ENCODE data around the gene TMPRSS13.
"Not testable (repeated sequence)": the region's sequence is repeated elsewhere in the genome, so short reads cannot be mapped to it uniquely, and the experiment has no call there.

The TMPRSS13 gene

DNA sequence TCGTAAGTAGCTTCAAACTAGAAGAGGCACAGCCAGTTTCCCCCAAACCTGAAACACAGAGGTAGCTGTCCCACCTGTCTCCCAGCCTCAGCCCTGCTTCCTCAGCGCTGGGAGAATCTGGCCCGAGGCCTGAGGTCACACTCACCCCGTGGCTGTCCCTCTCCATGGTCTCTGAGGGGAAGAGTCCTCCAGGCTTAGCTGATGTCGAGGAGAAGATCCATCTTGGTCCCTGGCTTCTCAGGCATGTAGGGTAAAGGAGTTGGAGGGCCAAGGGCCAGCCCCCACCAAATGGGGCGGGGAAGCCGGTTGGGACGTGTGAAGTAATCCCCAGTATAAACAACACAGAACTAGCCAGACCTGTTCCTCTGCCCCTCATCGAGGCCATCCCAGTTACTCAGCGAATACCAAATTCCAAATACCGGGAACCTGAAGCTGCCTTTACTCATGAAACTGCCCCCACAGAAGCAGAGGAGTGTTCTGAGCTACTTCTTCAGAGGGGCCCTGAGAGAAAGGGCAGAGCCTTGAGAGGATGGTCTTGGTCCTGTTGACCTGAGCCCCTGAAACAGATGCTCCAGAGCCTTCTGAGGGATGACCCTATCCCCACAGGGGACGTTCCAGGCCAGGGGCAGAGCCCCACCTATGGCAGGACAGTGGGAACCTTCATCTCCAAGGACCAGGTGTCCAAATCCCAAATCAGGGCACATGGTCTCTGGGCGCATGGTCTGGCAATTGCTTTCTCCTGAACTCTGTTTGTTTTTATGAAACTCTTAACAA, at the start of gene TMPRSS13:
TMPRSS13 (minus strand) TSS at position 261 of the 774 bp plus-strand sequence; CDS start at position 166, 95 bp downstream.
- no peak for DNase-seq

DNA sequence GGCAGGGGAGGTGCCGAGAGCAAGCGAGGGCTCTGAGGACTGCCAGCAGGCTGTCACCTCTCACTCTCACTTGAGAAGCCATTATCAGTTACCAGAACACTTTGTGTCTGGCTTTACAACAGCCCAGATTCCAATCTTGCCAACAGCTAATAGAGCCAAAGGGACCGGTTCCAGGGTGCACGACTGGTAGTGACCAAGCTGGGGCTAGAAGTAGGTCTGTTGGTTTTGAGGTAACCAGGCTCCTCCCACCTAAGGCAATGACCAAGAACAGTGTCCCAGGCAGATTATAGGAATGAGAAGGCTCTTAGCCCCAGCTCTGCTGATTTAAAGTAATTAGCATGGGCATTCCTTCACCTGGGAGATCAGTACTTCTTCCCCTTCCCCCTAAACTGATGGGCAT, 49.8 kb upstream of the TMPRSS13 start:
- DNase-seq = no peak

DNA sequence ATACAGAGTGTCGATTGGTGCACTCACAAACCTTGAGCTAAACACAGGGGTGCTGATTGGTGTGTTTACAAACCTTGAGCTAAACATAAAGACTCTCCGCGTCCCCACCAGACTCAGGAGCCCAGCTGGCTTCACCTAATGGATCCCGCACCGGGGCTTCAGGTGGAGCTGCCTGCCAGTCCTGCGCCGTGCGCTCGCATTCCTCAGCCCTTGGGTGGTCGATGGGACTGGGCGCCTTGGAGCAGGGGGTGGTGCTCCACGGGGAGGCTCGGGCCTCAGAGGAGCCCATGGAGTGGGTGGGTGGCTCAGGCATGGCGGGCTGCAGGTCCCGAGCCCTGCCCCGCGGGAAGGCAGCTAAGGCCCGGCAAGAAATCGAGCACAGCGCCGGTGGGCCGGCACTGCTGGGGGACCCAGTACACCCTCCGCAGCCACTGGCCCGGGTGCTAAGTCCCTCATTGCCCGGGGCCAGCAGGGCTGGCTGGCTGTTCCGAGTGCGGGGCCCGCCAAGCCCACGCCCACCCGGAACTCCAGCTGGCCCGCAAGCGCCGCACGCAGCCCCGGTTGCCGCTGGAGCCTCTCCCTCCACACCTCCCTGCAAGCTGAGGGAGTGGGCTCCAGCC, 49.2 kb upstream of the TMPRSS13 start:
- not testable (repeated sequence) for DNase-seq

DNA sequence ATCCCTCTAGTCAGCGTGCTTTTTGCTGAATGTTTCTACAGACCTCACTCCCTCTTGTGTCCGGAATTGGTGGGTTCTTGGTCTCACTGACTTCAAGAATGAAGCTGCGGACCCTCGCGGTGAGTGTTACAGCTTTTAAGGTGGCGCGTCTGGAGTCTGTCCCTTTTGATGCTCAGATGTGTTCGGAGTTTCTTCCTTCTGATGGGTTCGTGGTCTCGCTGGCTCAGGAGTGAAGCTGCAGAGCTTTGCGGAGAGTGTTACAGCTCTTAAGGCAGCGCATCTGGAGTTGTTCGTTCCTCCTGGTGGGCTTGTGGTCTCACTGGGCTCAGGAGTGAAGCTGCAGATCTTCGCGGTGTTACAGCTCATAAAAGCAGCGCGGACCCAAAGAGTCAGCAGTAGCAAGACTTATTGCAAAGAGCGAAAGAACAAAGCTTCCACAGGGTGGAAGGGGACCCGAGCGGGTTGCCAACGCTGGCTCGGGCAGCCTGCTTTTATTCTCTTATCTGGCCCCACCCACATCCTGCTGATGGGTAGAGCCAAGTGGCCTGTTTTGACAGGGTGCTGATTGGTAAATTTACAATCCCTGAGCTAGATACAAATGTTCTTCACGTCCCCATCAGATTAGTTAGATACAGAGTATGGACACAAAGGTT, 48.5 kb upstream of the TMPRSS13 start:
- DNase-seq = not testable (repeated sequence)

DNA sequence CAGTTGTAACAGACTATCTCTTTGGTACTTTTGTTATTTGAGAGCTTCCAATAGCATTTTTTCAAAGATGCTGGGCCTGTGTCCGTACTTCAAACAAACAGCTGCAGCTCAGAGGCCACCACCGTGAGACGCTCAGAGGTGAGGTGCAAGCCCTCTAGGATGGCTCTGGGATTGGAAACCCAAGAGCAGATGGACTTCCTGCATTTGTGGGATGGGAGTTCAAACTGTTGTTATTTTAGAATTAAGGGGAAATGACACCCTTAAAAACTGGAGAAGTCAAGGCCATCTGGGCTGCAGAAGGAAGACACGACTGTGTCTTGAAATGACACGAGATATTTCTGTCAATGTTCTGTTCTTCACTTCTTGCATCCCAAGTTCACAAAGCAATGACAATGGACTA, 47.8 kb upstream of the TMPRSS13 start:
- DNase-seq = no peak

DNA sequence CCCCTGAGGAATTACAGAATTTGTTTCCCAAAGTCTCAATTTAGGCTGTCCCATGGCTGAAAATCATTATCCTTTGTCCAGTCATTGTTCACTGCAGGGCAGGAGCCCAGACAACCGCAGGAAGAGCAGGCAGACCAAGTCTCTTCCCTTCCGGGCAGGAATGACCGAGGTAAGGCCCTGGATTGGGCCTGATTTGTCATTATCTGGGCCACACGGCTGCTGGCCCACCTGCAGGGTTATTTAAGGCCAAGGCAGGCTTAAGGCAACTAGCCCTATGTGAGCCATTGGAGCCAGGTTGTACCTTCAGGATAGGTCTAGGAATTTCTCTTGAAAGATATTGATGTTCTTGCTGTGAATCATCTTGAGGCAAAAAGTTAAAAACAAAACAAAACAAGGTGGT, 47.2 kb upstream of the TMPRSS13 start:
- DNase-seq = no peak

DNA sequence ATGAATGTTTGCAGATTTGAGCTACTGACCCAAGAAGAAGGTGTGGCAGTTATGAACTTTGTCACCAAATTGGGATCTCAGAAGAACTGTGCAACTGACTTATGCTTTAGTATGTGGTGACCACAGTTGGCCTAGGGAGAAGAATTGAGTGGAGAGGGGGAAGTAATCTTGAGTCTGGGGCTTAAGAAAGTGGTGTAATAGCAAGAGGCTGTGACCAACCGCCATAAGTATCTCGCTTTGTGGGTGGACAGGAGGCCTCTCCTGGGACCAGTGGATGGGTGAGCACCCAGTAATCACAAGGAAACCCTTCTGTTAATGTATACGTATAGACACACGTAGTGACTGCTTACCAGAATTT, 44.3 kb upstream of the TMPRSS13 start:
- DNase-seq = no peak

DNA sequence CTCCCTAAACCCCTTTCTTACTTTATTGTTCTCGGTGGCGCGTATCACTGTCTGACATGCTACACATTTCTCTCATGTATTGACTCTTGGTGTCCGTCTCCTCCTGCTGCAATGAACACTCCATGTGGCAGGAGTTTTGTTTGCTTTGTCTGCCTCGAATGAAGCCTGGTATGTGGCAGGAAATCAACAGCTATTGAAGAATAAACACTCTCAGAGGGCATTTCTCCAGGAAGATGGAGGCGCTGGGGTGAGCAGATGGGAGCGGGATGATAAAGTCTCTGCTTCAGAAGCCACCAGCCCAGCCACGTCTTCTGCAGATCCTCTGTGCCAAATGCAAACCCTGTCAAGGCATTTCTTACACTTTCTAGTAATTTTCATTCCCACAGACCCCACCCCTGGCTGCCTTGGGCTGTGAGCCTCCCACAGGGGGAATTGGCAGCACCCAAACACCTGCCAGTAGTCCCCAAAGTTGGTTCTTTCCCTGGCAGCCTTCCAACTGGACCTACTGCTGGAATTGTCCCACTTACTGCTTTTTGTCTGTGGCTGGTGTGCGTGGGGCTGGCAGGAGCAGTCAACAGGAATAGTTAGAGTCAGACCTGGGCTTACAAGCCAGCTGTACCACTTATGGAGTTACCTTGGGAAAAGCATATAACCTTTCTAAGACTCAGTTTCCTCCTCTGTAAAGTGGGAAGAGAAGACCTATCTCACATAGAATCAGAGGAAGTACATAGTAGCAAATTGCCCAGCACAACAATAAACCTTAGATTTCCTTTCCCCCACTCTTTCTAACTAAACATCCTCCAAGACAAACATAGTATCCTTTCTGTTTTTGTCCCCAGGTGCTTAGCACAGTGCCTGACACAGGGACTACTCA, 43.7 kb upstream of the TMPRSS13 start:
- DNase-seq = no peak

DNA sequence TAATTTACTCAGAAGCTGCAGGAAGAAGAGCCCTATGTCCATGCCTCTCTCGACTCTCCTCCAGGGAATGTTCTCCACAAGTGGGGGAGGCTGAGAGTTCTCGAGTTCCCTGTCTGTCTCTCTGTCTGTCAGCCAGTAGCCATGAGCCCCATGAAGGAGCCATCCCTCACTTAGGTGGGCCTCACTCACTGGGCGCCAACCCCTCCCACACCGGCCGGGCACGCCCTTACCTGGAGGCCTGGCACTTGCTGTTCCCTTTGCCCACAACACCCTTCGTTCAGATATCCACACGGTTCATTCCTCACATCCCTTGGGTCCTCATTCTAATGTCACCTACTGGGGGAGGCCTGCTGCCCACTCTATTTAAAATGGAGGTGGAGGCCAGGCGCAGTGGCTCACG, 42.8 kb upstream of the TMPRSS13 start:
- no peak for DNase-seq

DNA sequence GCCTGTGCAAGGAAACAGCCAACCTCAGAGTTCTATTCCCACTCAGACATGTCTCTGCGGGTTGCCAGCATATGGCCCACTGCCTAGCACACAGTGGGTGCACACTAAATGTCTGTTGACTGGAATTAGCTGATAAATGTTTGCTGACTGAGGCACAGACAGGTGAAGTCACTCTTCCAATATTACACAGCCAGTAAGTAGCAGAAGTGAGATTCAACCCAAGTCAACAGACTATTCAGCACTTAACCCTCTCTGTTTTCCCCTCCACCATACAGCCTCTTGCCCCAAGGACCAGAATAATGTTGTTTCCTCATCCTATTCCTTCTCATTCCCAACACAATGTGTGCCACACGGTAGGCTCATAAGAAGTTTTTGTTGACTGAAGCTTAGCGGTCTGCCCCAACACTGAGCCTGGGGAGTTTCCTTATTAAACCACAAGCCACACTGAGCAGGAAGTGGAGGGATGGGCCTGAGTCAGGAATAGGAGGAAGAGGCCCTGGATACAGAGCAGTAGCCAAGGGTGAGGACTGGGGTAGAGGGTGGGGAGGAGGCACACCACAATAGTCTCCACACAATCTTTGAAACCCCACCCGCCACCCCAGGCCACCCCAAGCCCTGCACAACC, 41.3 kb upstream of the TMPRSS13 start:
- no peak for DNase-seq

DNA sequence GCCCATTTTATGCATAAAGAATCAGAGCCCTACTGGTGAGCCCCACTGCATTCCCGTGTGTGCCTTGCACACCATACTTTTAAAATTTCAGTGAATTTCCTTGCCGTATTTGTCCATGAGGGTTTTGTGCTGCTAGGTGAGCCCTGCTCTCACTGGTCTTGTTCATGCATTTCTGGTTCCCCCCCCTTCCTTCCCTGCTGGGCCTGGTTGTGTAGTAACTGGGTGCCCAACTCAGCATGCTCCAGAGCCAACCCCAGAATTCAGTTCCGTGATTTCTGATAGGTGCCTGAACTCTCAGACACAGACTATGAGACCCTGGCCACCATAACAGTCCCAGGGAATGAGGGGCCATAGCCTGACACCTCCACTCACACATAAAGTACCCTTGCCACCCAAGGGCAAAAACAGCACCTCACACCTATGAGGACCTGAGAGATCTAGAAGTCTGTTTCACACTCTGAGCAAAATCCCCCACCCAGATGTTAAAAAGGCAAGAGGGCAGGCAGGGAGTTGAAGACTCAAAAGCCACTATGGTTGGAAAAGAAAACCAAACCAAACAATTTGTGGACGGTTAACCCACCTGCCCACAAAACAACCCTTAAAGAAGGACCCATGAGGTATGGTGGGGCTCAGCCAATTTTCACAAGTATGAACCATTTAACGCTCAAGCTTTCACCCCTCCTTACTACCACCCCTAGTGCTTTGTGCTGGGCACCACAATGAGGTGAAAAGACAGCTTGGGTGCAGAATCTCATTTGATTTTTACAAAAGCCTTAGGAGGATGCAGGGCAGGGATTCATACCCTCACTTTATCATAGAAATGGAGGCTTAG, 40.2 kb upstream of the TMPRSS13 start:
- no peak for DNase-seq

DNA sequence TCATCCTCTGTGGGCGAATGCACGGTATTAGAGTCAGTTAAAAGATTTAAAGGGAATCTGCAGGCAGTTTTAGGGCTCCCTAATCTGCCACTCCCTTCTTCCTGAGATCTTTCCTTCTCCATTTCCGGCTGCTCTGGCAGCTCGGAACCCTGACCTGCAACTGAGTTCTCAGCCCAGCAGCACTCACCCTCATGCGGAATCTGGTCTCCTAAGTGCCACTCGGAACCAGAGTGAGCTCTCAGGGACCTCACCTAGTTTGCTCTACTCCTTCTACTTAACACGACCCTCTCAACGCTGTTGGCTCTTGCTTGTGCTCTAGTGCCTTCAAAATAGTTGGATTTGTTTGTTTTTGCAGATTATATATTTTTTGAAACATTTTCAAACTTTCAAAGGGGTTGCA, 37.7 kb upstream of the TMPRSS13 start:
- DNase-seq = no peak

DNA sequence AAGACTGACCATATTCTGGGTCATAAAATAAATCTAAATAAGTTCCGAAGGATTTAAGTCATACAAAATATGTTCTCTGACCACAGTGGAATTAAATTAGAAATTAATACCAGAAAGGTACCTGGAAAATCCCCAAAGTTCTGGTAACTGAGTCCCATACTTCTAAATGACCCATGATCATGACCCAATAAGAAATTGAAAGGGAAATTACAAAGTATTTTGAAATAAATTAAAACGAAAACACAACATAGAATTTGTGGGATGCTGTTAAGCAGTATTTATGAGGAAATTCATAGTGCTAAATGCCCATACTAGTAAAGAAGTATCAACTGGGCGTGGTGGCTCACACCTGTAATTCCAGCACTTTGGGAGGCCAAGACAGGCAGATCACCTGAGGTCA, 33.6 kb upstream of the TMPRSS13 start:
- DNase-seq = no peak

DNA sequence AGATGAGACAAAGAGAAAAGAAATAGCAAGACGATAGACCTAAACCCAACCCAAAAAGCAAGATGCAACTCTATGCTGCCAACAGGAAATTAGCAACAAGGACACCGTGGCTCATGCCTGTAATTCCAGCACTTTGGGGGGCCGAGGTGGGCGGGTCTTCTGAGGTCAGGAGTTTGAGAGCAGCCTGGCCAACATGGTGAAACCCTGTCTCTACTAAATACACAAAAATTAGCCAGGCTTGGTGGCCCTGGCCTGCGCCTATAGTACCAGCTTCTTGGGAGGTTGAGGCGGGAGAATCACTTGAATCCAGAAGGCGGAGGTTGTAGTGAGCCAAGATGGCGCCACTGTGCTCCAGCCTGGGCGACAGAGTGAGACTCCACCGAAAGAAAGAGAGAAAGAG, 32.7 kb upstream of the TMPRSS13 start:
- DNase-seq = no peak

DNA sequence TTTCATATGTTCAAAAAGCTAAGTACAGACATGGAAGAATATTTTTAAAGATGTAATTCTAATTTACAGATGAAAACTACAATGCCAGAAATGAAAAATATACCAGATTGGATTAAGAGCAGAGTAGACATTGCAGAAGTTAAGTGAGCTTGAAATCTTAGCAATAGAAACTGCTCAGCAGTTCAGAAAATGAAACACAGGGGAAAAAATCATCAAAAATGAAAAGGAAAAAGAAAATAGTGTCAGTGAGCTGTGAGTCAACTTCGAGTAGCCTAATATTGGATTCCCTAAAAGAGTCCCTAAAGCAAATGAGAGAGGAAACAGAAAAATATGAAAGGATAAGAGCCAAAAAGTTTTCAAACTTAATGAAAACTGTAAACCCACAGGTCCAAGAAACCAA, 31.2 kb upstream of the TMPRSS13 start:
- DNase-seq = no peak

DNA sequence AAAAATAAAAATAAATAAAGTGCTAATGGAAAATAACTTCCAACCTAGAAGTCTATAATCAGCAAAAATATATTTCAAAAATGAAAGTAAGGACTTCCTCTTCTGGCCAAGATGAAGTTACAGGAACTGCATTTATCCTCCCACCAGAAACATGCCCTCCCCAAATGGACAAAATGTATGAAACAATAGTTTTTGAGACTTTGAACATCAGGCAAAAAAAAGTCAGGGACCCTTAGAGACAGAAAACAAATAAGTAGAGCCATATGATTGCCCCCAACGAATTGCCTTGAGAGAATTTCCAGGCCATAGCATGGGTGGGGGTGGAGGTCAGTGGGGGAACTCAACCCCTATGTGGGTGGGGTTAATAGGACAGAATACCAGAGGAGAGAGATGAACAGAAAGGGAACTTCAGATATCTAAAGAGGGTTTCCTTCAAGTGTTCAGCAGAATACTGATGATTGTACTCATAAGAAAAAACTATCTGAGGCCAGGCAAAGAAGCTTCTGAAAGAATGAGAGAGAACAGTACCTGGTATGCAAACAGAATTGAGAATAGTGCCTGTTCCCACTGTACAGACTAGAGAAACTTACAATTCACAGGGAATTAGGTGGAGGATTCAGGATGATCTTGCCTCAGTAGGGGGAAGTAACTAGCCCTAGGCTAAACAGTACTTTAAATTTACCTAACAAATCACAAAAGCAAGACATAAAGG, 30.4 kb upstream of the TMPRSS13 start:
- DNase-seq = no peak

DNA sequence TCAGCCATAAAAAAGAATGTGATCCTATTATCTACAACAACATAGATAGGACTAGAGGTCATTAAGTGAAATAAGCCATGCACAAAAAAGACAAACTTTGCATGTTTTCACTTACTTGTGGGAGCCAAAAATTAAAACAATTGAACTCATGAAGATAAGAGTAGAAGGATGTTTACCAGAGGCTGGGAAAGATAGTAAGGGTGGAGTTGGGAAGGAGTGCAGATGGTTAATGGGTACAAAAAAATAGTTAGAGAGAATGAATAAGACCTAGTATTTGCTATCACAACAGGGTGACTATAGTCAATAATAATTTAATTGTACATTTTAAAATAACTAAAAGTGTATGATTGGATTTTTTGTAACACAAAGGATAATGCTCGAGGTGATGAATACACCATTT, 29.7 kb upstream of the TMPRSS13 start:
- DNase-seq = no peak

DNA sequence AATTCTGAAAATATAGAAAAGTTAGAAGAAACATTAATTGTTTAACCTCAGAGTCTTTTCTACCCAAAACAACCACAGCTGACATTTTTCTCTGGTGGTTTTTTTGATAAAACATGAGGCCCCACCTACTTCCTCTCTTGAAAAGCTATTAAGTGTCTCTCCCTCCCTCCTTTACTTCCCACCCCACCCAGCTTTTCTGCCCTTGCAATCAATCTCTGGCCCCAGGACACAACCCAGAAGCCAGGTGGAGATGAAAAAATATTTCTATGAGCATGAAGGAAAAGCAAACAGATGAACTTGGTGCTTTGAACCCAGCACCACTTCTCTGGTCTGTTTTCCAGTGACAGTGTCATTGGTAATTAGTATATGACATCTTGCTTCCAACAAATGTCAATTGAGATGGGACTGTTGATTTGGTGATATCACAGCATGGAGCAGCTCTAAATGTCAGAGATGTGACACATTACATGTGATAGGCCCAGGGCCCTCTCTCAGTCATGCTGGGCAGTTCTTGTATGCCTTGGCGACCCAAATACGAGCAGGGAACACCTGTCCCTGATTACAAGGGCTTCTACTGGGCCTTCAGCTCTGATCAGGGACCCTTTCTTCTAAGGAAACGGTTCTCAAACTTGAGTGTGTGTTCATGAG, 23.9 kb upstream of the TMPRSS13 start:
- no peak for DNase-seq

DNA sequence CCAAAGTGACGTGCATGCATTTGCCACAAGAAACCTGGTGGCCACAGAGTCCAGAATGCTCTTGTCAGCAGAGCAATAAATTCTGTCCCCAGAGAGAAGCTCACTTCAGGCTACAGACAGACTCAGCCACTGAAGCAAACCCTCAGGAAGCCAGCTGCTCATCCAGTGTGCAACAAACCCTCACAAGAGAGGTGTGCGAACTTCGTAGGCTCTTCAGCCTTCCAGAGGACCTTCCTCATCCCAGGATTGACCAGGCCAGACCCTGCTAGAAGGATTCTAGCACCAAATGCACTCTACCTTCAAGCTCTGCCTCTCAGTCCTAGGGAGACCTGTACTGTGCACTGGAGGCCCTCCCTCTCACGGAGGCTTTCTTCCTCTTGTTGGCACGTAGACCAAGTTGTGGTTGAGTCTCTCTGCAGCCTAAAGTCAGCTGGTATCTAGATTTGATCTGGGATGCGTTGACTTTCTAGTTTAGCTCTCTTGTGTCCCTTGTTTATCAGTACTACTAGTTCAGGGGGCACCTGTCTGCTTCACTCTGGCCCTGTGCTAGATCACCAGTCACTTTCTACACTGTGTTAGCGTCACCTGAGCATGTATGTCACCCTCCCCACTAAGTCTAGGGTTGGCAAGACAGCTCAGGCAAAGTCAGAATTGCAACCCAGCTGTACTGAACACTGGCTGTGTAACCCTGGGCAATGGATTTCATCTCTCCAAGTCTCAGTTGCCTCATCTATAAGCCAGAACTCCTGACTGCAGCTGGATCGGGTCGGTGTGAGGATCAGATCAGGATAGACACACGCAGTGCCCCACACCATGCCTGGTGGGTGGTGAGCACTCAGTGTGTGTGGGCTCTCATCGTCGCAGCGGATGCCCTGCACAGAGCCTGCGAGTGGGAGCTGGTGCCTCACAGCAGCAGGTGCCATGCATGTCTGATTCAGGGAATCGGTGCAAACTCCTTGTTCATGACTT, 22.1 kb upstream of the TMPRSS13 start:
- DNase-seq = no peak
